Measurements from ENCODE around the gene C1QTNF7. TPM values are rescaled to one million over a fixed set of nuclear protein-coding genes. Genes with fewer than 3 reads are reported as not detected.

The C1QTNF7 gene, protein sequence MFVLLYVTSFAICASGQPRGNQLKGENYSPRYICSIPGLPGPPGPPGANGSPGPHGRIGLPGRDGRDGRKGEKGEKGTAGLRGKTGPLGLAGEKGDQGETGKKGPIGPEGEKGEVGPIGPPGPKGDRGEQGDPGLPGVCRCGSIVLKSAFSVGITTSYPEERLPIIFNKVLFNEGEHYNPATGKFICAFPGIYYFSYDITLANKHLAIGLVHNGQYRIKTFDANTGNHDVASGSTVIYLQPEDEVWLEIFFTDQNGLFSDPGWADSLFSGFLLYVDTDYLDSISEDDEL
- total RNA-seq = not detected in 2 replicates

DNA sequence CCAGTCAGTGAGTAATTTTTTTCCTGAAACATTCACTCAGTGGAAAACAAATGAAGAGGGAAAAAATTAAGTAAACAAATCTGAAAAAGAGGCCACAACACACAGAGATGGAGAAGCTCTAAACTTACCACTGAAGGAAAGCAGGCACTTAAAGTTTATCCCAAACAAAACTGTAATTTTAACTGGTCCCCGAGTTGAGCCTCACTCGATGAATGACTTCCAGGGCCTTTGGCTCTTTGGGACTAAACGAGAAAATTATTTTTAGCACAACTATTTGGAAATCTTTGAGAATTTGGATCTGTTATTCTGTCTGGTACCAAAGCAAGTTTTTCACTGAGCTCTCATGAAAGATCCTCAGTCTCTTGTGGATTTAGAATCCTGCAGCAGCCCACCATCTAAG, at the start of gene C1QTNF7:
Gene C1QTNF7 (plus strand): TSS at position 333 of the 400 bp plus-strand sequence. CDS start 7,711 bp downstream, outside the sequence.

DNA sequence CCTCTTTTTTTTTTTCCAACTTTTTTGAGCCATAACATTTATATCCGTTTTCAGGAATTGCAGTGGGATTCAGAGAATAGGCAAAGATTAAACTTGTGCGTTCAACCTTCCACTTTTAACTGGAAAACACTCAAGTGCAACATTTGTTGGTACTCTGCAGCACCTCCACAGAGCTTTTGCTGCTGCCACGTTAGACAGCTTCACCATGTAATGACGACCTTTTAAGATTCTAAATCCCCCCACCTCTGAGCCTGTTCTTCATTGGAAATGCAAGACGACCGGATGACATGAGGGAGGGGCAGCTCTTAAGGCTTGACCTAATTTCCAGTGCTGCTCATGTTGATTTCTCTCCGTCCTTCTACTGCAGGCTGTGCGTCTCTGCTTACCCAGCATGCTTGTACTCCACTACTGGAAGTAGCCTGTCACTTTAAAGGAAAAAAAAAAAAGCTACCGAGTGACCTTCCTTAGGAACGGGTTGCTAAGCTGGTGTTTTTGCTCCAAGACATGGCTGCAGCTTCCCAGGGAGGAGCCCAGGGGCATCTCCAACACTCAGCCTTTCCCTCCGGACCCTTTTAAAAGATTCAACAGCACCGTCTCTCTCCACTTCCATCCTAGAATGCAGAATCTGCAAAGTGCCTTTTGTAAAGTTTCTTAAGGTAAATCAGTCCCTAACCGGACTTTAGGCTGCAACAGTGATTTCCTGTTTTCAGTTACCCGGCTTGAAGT, 41.7 kb downstream of the C1QTNF7 start, which contains the start of gene CC2D2A:
Gene CC2D2A (plus strand): TSS at position 481 of the 726 bp plus-strand sequence. CDS start 6,051 bp downstream, outside the sequence.

Other genes with a start within 250 kb of the C1QTNF7 start
- gene CC2D2A, start 41.8 kb downstream of the C1QTNF7 start, total RNA-seq = 6.2 and 8.3 TPM in 2 replicates
- 103 and 154 TPM in 2 replicates for gene FBXL5, start 227.3 kb downstream of the C1QTNF7 start, total RNA-seq

Data from nasal cavity respiratory epithelium epithelial cell of viscerocranial mucosa (primary cell).